IMR-90 (cell line): Measurements from ENCODE around the gene CCDC40. TPM values are rescaled to one million over a fixed set of nuclear protein-coding genes. Genes with fewer than 3 reads are reported as not detected.
A peak's percentile ranks its signal among the peaks of the same experiment; 100 is the strongest.

Experiments used
- ATAC-seq: fragments of 200-7000 bp; cut with Tn5 transposase; 2 replicates; pipeline ENCODE4 v1.9.1; 2020; ENCODE audit warnings: low read depth, mild to moderate bottlenecking, moderate library complexity
- BruUV-seq: library from RNA; stranded (reverse); fragments of 400-500 nt; replicated peaks from 2 replicates; lab custom pipeline; 2021; lab: Mats Ljungman, UMichigan
- CTCF ChIA-PET: fragments of 300-600 bp; formaldehyde crosslinking; extraction: SDS; loops from one replicate; lab custom pipeline; 2021; ENCODE audit warnings: antibody characterized with exemption; lab: Yijun Ruan, JAX
- POLR2A ChIA-PET: fragments of 300-600 bp; sonication (Branson Sonifier 250); formaldehyde crosslinking; loops from one replicate; lab custom pipeline; 2022; ENCODE audit warnings: antibody characterized with exemption; ENCODE audit not compliant: unreplicated experiment; lab: Charles Lee
- DNase-seq: peaks from one replicate; pipeline ENCODE4 v3.0.0; 2013
- H2AFZ ChIP-seq: replicated peaks from 2 replicates; pipeline ENCODE3; 2013; ENCODE audit warnings: low read length, mild to moderate bottlenecking; ENCODE audit not compliant: poor library complexity
- H2AK5ac ChIP-seq: 2 replicates; pipeline ENCODE4 v1.6.1; 2013; ENCODE audit warnings: low read depth, low read length, inconsistent platforms
- H2AK9ac ChIP-seq: replicated peaks from 2 replicates; pipeline ENCODE3; 2013; ENCODE audit warnings: mild to moderate bottlenecking, low read depth, low read length, moderate library complexity; ENCODE audit not compliant: poor library complexity
- H2BK120ac ChIP-seq: 2 replicates; pipeline ENCODE4 v1.6.1; 2013; ENCODE audit warnings: low read depth, low read length, inconsistent platforms
- H2BK15ac ChIP-seq: 3 replicates; pipeline ENCODE4 v1.6.1; 2013; ENCODE audit warnings: low read depth, low read length, inconsistent platforms
- H2BK20ac ChIP-seq: 2 replicates; pipeline ENCODE4 v1.6.1; 2013; ENCODE audit warnings: low read depth, mild to moderate bottlenecking, inconsistent platforms, low read length, moderate library complexity
- H2BK5ac ChIP-seq: 2 replicates; pipeline ENCODE4 v1.6.1; 2013; ENCODE audit warnings: mild to moderate bottlenecking, low read depth, low read length, inconsistent platforms; ENCODE audit not compliant: poor library complexity, severe bottlenecking
- H3K14ac ChIP-seq: replicated peaks from 2 replicates; pipeline ENCODE4 v1.6.1; 2013; ENCODE audit warnings: low read depth, low read length, inconsistent platforms
- H3K18ac ChIP-seq: 2 replicates; pipeline ENCODE4 v1.6.1; 2013; ENCODE audit warnings: low read depth, low read length, control low read depth
- H3K23ac ChIP-seq: 2 replicates; pipeline ENCODE4 v1.6.1; 2013; ENCODE audit warnings: low read depth, low read length, inconsistent platforms
- H3K27ac ChIP-seq: 2 replicates; pipeline ENCODE4 v1.5.1; 2013; ENCODE audit warnings: mild to moderate bottlenecking, control low read depth, low read length; ENCODE audit not compliant: insufficient read depth
- H3K27me3 ChIP-seq: 2 replicates; pipeline ENCODE4 v1.6.1; 2013; ENCODE audit warnings: low read length; ENCODE audit not compliant: control insufficient read depth, insufficient read depth
- H3K36me3 ChIP-seq: 2 replicates; pipeline ENCODE4 v1.6.1; 2013; ENCODE audit warnings: low read length, mixed read lengths; ENCODE audit not compliant: control insufficient read depth, insufficient read depth
- H3K4ac ChIP-seq: 2 replicates; pipeline ENCODE4 v1.6.1; 2013; ENCODE audit warnings: low read depth, low read length, inconsistent platforms
- H3K4me1 ChIP-seq: 2 replicates; pipeline ENCODE4 v1.6.1; 2013; ENCODE audit warnings: low read length, mixed read lengths; ENCODE audit not compliant: control insufficient read depth, insufficient read depth
- H3K4me2 ChIP-seq: 2 replicates; pipeline ENCODE4 v1.6.1; 2013; ENCODE audit warnings: low read depth, mild to moderate bottlenecking, control low read depth, low read length, moderate library complexity
- H3K4me3 ChIP-seq: 2 replicates; pipeline ENCODE4 v1.5.1; 2013; ENCODE audit warnings: low read depth, mild to moderate bottlenecking, control low read depth, low read length, moderate library complexity; ENCODE audit not compliant: insufficient read depth
- H3K56ac ChIP-seq: 2 replicates; pipeline ENCODE4 v1.6.1; 2013; ENCODE audit warnings: low read length, inconsistent platforms; ENCODE audit not compliant: insufficient read depth; ENCODE audit errors: extremely low read depth
- H3K79me1 ChIP-seq, 2 experiments: 2 replicates each; pipeline ENCODE4 v1.6.1; 2013; ENCODE audit warnings: low read length in 2 of 2, inconsistent platforms in 1 of 2, low read depth in 1 of 2
- H3K9ac ChIP-seq: 2 replicates; pipeline ENCODE4 v1.6.1; 2013; ENCODE audit warnings: low read depth, low read length, control low read depth
- H3K9me1 ChIP-seq: 2 replicates; pipeline ENCODE4 v1.6.1; 2013; ENCODE audit warnings: low read length, inconsistent platforms; ENCODE audit not compliant: insufficient read depth
- H3K9me3 ChIP-seq: 2 replicates; pipeline ENCODE4 v1.6.1; 2013; ENCODE audit warnings: low read length; ENCODE audit not compliant: control insufficient read depth, insufficient read depth
- H4K20me1 ChIP-seq: 2 replicates; pipeline ENCODE4 v1.6.1; 2013; ENCODE audit warnings: low read length, inconsistent platforms; ENCODE audit not compliant: insufficient read depth
- H4K5ac ChIP-seq: 2 replicates; pipeline ENCODE4 v1.6.1; 2013; ENCODE audit warnings: mild to moderate bottlenecking, low read depth, low read length, control low read depth
- H4K8ac ChIP-seq, 2 experiments: 2 replicates each; pipeline ENCODE4 v1.6.1; 2013; ENCODE audit warnings: low read depth in 2 of 2, low read length in 2 of 2, control low read depth in 1 of 2, inconsistent platforms in 1 of 2
- H4K91ac ChIP-seq: 2 replicates; pipeline ENCODE4 v1.6.1; 2013; ENCODE audit warnings: low read depth, low read length, inconsistent platforms; ENCODE audit not compliant: insufficient read depth
- CEBPB ChIP-seq: IDR thresholded peaks from 2 replicates; pipeline ENCODE4 v1.6.1; 2012; ENCODE audit warnings: low read depth, low read length, improper control_type of control experiment
- ELK1 ChIP-seq: fragments of 150-350 bp; IDR thresholded peaks from 2 replicates; pipeline ENCODE4 v1.6.1; 2016; ENCODE audit warnings: low read depth, mild to moderate bottlenecking, low read length, moderate library complexity, borderline replicate concordance
- FOS ChIP-seq: fragments of 150-350 bp; IDR thresholded peaks from 2 replicates; pipeline ENCODE4 v1.6.1; 2016; ENCODE audit warnings: low read depth, low read length
- MAFK ChIP-seq: IDR thresholded peaks from 2 replicates; pipeline ENCODE4 v1.6.1; 2012; ENCODE audit warnings: low read depth, low read length, improper control_type of control experiment
- MXI1 ChIP-seq: IDR thresholded peaks from 2 replicates; pipeline ENCODE4 v1.6.1; 2012; ENCODE audit warnings: low read depth, mild to moderate bottlenecking, low read length, moderate library complexity, borderline replicate concordance
- NFE2L2 ChIP-seq: fragments of 150-350 bp; IDR thresholded peaks from 2 replicates; pipeline ENCODE4 v1.6.1; 2016; ENCODE audit warnings: low read depth, mild to moderate bottlenecking, low read length
- SMC3 ChIP-seq: fragments of 150-350 bp; IDR thresholded peaks from 2 replicates; pipeline ENCODE4 v1.6.1; 2016; ENCODE audit warnings: low read depth, mild to moderate bottlenecking, antibody characterized with exemption, low read length, moderate library complexity
- USF2 ChIP-seq: fragments of 150-350 bp; IDR thresholded peaks from 2 replicates; pipeline ENCODE4 v1.6.1; 2017; ENCODE audit warnings: mild to moderate bottlenecking, antibody characterized with exemption, low read length, low read depth
- WGBS, 2 experiments: methylation state at CpG; one replicate each; pipeline versions ENCODE4 v1.1.5 to v1.1.7; 2013; ENCODE audit warnings: missing lambda C conversion rate in 2 of 2; ENCODE audit not compliant: insufficient read length in 1 of 2; ENCODE audit errors: extremely low coverage in 2 of 2; 5-methylcytosine and 5-hydroxymethylcytosine counted together
- dilution Hi-C: fragments of 300-500 bp; cut with HindIII; formaldehyde crosslinking; loops from one replicate; pipeline ENCODE4 v1.14.3; 2018; ENCODE audit warnings: low sequenced_read_pairs; ENCODE audit not compliant: unreplicated experiment
- in situ Hi-C: fragments of 300-500 bp; cut with MboI; formaldehyde crosslinking; loops from 3 replicates; pipeline ENCODE4 v1.14.3; 2019; ENCODE audit warnings: low sequenced_read_pairs, inconsistent platforms, mixed read lengths
- intact Hi-C: fragments of 100-400 bp; cut with micrococcal nuclease; formaldehyde crosslinking; loops from 2 replicates; pipeline ENCODE4 v1.10.0; 2022
- polyA plus RNA-seq, 3 experiments: library from polyadenylated mRNA; depleted of rRNA; stranded (reverse); fragments of >200 nt; gene quantifications; 2 replicates each; pipeline ENCODE4 v1.2.3, GENCODE V29; 2012; ENCODE audit warnings: low replicate concordance in 1 of 3
- total RNA-seq: library from RNA; depleted of rRNA; stranded (reverse); fragments of >200 nt; gene quantifications from 2 replicates; pipeline ENCODE4 v1.2.3, GENCODE V29; 2012

Gene CCDC40
- total and polyA plus RNA-seq, 2 of the 4 experiments (the other 2 are of a cell fraction): 0.90 to 4.7 TPM

DNA sequence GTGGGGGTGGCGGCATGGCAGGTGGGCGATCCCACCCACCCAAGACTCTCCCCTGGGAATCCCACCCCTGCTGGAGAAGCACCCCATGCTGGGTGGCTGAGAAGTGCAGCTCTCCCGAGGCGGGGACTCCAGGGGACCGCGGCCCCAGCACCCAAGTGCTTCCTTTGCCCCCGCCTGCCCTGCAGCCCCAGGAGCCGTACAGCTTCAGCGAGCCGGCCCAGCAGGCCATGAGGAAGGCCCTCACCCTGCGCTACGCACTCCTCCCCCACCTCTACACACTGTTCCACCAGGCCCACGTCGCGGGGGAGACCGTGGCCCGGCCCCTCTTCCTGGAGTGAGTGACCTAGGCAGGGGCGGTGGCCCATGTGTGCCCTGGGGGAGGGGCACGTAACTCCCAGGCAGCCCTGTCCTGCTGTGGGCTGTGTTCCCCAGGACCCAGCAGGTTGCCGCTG lies 76.6 kb downstream of the CCDC40 start:
- H3K36me3 ChIP-seq: peaks cover 3% of the 10 kb centered on the region; the same call in 1 of the 2 replicates
- CTCF ChIA-PET: no interaction called here
- H3K9ac ChIP-seq: no peak overlapping the region
- H3K18ac ChIP-seq: no peak overlapping the region
- no peak overlapping the region for H3K4ac ChIP-seq
- no peaks in the 10 kb centered on the region for H3K27me3 ChIP-seq
- H3K9me1 ChIP-seq: peaks cover 7% of the 10 kb centered on the region
- POLR2A ChIA-PET: no interaction called here
- H2AK5ac ChIP-seq: no peak overlapping the region
- H3K56ac ChIP-seq: no peak overlapping the region
- no peak overlapping the region for H4K8ac ChIP-seq
- intact Hi-C loops (no loop called here), in situ Hi-C loops (no loop called here), dilution Hi-C loops (no loop called here)
- no CpG with 5 or more reads among the region's 20 CpGs for WGBS, 2 experiments
- H3K9me3 ChIP-seq: no peaks in the 10 kb centered on the region
- no peak overlapping the region for H3K4me3 ChIP-seq
- H2BK5ac ChIP-seq: no peak overlapping the region
- ATAC-seq (no peak), DNase-seq (no peak)
- H3K14ac ChIP-seq: no peak overlapping the region
- no peaks in the 10 kb centered on the region for H4K20me1 ChIP-seq
- BruUV-seq: no TSS peak
- H3K4me2 ChIP-seq: no peak overlapping the region
- no peak overlapping the region for H4K5ac ChIP-seq
- no peak overlapping the region for H4K91ac ChIP-seq
- H3K23ac ChIP-seq: no peak overlapping the region
- H3K4me1 ChIP-seq: peaks cover 5% of the 10 kb centered on the region
- H2BK120ac ChIP-seq: no peak overlapping the region
- H2BK20ac ChIP-seq: no peak overlapping the region
- peak overlapping the region; percentile 71 for H2AK9ac ChIP-seq
- H3K79me1 ChIP-seq: no peaks in the 10 kb centered on the region
- TF ChIP-seq MAFK (no peak), FOS (no peak), CEBPB (no peak), ELK1 (no peak), USF2 (no peak), SMC3 (no peak), MXI1 (no peak), NFE2L2 (no peak)
- no peak overlapping the region for H2BK15ac ChIP-seq
- H3K27ac ChIP-seq: no peak overlapping the region
- H2AFZ ChIP-seq: peak overlapping the region; percentile 41
